NOMO-1 treated with DMSO at 0.1 percent for 48 hours (cell line): ENCODE data around the gene GTF3C4.
"Not testable (repeated sequence)": the region's sequence is repeated elsewhere in the genome, so short reads cannot be mapped to it uniquely, and the experiment has no call there.

Experiments used
- DNase-seq: peaks from one replicate; lab custom pipeline; 2025; ENCODE audit not compliant: unreplicated experiment; lab: John Stamatoyannopoulos, UW

Gene GTF3C4

DNA sequence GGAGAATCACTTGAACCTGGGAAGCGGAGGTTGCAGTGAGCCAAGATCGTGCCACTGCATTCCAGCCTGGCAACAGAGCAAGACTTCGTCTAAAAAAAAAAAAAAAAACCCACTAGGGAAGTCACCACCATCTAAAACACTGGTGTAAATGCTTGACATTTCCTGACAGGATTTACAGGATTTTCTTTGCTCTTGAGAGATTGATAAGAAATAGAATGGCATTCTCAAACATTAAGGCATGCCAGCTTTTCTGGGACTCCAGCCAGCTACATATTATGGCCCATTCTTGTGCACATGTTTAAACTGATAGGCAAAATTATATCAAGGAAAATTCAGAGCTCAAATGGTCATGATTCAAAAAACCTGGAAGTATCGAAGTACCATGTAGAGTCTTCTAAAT is 28.7 kb downstream of the GTF3C4 start:
- DNase-seq: no peak

DNA sequence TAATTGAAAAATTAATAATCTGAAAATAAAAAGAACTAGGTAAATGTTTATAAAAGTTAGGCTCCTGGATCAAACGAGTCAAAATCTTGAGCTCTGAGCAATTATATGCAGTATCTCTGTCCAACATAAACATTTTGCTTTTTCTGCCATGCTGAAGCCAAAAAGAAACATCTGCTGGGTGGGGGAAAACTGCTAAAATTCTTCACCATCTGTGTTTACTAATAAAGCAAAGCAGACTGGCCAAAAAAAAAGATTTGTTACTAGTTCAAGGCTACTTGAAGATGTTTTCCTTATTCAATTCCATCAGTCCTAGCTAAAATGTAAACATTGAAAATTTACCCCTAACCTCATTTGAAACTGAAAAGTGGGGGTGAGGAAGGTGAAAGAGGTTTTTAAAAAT is 29.7 kb downstream of the GTF3C4 start:
- DNase-seq: no peak

DNA sequence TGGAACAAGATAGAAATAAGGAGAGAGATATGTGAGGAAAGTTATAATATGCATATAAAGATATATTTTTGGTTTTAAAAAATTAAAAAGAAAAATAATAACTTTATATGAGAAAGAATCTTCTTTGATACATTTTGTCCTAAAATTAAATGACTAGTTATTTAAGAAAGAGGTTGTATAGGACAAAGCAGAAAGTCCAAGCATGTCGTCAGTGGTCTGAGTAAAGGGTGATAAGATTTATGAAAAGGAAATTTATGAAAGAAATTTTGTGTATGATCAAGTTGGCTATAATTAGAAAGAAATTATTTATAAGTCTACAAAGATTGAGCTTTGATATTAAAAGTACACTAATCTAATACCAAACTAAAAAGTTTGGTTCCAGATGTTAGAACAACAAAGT is 32.0 kb downstream of the GTF3C4 start:
- no peak for DNase-seq

DNA sequence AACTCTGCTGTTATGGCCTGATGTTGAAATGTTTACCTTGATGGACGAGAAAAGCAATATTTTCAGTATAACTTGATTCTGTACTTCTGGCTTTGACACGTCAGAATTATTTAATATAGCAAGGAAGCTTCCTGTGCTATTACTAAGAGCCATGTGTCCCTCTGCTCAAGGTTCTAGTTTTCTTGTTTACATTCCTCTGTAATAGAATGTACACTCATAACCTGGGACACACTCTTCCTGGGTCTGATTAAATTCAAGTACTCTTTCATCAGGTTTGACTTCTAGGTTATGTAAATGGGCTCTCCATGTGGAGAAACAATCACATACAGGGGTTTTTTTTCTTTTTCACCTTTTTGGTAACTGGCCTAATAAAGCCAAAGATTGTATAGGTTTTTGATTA is 33.1 kb downstream of the GTF3C4 start:
- DNase-seq: no peak

DNA sequence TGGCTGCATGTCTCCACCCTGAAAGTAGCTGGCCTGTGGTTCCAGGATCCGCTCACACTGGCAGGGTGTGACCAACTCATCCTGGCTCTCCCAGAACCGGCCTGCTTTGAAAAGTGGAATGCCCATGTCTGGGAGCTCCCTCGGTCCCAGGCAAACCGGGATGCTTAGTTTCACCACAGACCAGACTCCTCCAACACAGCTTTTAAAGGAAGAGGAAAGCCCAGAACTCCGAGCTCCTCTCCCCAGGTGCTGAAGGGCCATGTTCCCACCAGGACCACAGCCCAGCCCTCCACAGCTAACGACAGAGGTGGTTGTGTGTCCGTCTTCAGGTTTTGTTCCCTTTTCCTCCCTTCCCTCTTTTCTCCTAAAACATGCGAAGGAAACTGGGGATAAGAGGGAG is 38.0 kb downstream of the GTF3C4 start:
- no peak for DNase-seq

DNA sequence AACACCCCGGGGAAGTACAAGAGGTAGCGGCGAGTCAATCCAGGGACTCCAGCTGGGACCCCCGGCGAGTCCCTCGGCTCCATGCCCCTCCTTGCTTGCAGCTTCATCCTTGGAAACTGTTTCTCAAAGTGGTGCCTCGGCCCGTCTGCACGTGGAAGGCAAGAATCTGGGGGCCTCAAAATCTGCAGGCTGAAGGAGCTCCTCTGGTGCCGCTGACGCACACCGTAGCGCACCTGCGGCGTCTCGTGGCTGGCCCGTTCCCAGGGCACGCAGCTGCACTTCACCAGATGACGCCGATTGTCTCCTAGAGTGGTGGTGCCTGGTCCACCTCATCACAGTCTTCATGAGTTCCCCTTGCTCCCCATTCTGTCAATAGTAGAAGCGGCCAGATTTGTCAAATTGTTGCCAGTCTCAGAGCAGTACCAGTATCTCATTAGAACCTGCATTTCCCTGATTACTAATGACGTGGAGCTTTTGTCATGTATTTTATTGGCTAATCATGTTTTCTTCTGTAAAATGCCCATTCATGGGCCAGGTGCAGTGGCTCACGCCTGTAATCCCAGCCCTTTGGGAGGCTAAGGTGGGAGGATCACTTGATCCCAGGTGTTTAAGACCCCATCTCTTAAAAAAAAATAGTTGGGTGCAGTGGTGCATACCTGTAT is 38.6 kb downstream of the GTF3C4 start:
- no peak for DNase-seq

DNA sequence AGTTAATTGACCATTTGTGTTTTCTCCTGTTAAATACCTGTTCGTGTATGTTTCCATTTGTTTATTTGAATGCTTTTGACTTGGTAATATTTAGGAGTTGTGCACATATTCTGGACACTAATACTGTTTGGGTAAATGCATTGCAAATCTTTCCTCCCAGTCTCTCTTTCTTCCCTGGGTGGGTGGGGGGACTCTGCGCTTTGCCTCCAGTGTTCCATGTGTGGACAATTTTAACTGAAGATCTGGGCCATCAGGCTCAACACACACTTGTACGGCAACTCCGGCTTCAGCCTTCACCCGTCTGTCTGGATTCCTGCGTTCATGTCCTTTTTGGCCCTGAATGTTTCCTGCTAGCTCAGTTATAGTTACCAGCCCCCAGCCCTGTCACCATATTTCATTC is 40.1 kb downstream of the GTF3C4 start:
- no peak for DNase-seq

DNA sequence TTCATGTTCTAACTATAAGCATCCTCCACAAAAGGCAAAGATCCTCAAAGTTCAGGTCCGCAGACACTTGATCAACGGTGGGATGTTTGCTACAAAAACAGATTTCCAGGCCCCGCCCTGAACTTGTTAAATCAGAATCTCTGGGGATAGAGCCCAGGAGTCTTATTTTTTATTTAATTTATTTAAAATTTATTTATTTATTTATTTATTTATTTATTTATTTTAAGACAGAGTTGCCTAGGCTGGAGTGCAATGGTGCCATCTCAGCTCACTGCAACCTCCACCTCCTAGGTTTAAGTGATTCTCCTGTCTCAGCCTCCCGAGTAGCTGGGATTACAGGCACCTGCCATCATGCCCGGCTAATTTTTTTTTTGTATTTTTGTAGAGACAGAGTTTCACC is 40.9 kb downstream of the GTF3C4 start:
- not testable (repeated sequence) for DNase-seq

DNA sequence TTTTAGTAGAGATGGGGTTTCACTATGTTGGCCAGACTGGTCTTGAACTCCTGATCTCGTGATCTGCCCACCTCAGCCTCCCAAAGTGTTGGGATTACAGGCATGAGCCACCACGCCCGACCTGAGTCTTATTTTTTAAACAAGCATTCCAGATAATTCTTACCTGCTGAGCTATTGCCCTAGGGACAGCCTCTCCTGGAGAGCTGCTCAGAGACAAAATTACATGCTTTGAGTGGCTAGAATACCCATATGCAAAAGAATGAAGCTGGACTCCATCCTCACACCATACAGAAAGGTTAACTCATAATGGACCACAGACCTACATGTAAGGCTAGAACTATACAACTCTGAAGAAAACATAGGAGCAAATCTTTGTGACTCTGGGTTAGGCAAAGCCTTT is 41.6 kb downstream of the GTF3C4 start:
- DNase-seq: no peak

DNA sequence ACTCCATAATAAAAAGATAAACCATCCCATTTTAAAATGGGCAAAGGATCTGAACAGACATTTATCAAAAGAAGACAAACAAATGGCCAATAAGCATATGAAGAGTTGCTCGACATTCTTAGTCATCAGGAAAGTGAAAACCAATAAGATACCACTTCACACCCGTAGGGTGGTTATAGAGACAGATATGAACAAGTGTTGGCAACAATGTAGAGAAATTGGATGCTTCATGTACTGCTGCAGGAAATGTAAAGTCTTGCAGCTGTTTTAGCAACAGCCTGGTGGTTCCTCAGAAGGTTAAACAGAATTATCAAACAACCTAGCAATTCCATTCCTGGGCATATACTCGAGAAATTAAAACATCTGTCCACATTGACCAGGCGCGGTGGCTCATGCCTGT is 42.5 kb downstream of the GTF3C4 start:
- no peak for DNase-seq

DNA sequence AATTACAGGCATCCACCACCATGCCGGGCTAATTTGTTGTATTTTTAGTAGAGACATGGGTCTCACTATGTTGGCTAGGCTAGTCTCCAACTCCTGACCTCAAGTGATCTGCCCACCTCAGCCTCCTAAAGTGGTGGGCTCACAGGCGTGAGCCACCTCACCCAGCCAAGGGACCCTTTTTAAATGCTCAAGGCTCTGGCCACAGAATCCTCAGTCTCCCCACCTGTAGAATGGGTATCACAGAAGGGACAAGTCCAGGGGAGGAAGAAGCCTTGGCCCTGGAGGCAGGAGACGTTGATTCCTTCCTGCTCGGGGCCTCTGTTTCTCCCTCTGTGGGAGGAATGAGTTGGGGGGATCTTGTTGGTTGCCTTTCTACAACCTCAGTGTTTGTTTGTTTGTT is 45.7 kb downstream of the GTF3C4 start:
- DNase-seq: no peak

DNA sequence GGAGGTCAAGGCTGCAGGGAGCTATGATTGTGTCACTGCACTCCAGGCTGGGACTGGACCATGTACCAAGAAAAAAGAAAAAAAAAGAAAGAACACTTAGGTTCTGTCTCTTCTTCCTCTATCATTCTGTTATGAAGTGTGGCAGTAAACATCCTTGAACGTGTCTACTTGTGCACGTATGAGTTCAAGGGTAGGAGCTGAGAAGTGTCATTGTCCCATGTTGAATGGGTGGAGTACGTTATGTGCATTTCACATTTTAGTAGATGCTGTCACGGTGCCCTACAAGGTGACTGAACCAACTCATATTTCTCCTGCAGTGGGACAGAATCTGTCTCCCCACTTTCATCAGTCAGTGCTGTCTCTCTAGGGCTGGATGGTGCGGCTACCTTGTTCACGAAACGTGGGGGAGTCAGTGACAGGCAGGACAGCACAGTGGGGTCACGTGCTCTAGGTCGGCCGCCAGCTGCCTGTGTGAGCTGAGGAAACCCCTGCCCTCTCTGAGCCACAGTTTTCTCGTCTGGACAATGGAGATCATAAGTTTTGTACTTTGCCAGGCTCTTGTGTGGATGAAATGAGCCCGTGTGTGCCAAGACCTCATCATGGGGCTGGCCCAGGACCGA is 47.2 kb downstream of the GTF3C4 start:
- DNase-seq: no peak

DNA sequence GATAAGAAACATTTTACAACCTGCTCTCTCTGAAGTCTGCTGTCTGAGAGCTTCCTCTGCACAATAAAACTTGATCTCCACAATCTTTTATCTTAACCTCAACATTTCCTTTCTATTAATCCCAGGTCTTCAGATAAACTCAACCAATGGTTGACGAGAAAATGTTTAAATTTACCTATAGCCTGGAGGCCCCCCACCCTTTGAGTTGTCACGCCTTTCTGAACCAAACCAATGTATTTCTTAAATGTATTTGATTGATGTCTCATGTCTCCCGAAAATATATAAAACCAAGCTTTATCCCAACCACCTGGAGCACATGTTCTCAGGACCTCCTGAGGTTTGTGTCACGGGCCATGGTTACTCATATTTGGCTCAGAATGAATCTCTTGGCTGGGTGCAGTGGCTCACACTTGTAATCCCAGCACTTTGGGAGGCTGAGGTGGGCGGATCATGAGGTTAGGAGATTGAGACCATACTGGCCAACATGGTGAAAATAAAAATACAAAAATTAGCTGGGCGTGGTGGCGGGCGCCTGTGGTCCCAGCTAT is 48.2 kb downstream of the GTF3C4 start:
- not testable (repeated sequence) for DNase-seq

DNA sequence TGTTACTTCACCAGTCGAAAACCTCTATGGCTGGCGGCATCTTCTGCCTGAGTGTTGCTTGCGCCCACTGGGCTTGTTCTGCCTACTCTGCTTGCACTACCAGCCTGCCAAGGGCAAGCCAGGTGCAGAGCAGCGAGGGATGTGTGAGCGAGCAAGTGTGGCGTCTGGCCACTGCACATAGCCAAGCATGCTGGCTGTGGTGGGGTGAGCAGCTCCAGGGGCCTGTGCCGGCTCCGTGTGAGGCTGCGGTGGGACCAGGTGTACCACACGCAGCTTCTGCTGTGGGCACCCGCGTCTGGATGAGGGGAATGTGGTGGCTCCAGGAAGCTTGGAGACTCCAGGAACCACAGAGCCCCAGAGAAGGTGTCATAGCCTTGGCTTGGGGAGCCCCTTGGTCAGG is 51.4 kb downstream of the GTF3C4 start:
- no peak for DNase-seq

DNA sequence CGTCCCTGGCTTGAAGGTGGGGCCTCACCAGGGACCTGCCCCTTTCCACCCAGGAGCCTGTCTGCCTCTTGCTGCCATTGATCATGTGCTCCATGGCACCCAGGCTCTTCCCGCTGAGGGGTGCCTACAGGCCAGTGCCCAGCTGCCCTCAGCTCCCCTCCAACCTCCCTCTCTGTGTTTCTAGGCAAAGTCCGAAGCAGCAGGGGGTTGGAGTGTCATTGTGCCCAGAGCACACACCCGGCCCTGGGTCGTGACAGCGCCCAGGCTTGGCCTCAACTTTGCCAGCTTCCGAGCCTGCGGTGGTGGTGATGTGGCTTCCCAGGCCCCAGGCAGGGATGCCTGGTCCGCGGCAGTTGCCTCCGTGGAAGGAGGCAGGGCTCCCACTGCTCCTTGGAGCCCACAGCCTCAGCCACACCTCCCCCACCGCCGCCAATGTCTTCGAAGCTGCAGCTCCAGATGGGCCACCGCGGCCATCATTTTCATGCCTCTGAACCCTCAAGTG is 52.4 kb downstream of the GTF3C4 start:
- DNase-seq: no peak

DNA sequence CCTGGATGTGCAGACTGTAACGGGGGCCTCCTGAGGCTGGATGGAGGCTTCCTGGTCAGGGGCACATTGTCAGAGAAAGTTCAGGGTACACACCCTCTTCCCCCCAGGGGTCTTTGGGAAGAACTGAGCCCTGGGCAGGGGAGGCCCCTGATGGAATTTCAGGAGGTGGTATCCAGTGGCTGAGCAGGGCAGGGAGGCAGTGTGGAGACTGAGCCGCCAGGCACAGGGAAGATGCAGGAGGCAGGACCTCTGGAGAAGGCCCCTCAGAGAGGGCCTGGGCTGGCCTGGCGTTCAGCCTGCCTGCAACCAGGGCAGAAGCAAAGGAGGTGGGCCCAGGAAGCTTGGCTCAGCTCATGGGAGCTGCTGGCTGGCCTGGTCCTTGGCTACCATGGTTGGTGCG is 53.5 kb downstream of the GTF3C4 start:
- DNase-seq: no peak

DNA sequence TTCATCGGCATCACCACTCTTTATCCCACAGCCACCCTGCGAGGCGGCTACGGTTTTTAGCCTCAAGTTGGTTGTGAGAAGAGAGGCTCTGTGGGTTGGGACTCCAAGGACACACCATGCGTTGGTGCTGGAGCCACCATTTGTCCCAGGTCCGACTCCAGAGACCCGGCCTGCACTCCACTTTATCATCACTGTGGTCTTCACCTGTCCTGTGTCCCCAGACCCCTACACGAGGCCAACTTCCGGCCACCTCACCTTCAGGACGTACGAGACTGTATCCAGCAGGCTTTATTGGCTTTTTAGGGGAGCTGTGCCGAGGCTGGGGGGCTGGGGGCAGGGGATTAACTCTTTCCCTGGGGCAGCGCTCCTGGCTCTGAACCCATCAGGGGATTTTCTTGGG is 55.0 kb downstream of the GTF3C4 start:
- DNase-seq: no peak

DNA sequence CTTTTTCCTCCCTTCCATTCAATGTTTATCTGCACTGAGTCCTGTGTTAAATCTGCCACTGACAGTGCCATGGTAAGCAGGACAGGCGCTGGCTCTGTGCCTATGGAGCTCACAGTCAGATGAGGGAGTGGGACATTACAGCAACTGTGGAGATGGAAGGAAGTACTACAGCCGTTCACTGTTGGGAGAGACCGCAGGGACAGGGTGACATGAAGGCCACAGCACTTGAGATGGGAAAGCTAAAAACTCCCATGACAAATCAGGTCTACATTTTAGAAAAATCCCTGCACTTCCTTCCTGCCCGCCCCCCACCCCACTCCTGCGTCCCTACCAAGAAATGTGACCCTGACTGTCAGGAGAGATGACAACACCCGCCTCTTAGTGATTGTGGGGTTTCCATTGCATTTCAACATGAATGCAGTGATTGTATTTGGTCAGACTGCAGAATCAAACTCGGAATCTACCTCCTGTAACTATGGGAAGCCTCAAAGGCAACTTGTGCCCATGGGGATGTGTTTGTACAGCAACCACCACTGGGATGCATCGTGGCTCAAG is 56.4 kb downstream of the GTF3C4 start:
- DNase-seq: no peak

DNA sequence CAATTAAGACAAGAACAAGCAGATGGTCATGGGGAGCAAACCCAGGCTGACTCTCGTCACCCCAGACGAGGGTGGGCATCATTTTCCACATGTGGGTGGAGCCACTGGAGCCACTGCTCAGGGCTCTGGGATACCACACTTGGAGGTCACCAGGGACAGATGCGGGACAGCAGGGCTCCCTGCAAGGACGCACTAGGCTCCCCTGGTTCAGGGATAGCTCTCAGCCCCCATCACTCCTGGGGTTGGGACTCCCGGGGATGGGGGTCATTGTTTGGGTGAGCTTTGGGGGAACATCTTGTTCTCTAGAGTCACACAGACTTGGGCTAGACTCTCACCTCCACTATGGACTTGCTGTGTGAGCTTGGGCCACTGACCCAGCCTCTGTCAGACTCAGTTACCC is 57.8 kb downstream of the GTF3C4 start:
- no peak for DNase-seq

DNA sequence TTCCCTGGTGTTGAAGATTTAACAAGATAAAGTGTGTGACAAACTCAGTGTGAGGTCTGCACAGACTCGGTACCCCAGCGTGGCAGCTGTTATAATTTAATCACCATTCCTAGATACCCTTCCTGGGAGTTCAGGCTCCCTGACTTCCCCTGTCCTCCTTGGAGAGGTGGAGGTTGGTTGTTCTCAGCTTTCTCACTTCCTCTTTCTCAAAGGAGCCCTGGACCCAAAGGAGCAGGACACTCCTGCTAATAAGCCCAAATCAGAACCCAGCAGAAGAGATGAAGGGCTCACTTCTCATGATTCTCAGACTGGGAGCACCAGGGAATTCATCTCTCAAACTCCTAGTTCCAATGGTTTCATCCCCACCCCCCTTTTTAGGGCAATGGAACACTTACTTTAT is 58.2 kb downstream of the GTF3C4 start:
- no peak for DNase-seq

DNA sequence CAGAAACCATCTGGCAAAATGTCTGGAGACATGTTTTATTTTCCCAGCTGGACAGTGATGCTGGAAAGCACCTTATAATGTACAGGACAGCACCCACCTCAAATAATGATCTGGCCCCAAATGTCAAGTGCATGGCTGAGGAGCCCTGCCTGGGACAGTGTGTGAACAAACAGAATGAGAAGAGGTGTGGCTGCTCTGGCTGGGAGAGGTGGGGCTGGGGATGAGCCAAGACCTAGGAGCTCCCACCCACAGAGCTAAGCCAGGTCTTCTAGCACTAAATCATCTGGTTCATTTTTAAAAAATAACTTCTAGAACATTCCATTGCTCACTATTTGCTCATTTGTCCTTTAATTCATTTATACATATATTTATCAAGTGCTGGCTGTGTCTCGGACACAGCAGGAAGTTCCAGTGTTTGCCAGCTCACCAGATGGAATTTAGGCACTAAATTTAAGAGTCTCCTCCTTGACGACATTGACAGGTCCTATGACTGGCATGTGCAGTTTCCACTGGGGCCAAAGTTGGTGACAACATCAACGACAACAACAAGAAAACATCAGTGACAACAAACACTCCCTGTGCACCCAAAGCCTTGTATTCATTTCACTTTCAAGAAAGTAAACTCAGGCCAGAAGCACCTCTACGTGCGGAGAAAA is 59.1 kb downstream of the GTF3C4 start:
- no peak for DNase-seq
